Activated CD8-positive, alpha-beta memory T cell treated with anti-CD3 and anti-CD28 coated beads, Interleukin-2, amount 50 U/mL, for 4 hours (primary cell): ENCODE measurements around the gene IL21R.
"Not testable (repeated sequence)": the region's sequence is repeated elsewhere in the genome, so short reads cannot be mapped to it uniquely, and the experiment has no call there.

Experiments
- DNase-seq: peaks from one replicate; pipeline ENCODE4 v3.0.0-alpha.2; 2020

Gene IL21R

GRCh38 chr16:27428026-27428785 is 26.2 kb downstream of the IL21R start:
- DNase-seq = no peak

- no peak for DNase-seq
Observed at GRCh38 chr16:27429330-27429871, 27.4 kb downstream of the IL21R start.

DNA sequence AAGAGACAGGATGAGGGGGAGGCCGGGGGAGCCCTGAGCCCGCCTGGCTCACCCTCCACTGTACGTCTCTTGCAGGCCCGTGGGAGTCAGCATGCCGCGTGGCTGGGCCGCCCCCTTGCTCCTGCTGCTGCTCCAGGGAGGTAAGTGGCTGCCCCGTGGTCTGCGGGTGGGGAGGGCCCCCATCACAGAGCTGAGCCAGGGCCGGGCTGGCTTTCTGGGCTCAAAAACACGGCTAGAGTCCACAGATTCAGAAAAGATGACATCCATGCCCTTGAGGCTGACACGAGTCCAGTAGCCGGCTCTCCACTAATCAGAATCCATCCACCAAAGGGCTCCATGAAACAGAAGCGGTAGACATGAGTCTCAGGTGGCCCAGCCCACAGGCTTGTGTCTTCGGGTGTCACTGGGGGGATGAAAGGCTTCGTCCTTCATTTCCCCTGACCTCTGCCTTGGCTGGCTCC is 28.0 kb downstream of the IL21R start:
- DNase-seq = no peak

DNA sequence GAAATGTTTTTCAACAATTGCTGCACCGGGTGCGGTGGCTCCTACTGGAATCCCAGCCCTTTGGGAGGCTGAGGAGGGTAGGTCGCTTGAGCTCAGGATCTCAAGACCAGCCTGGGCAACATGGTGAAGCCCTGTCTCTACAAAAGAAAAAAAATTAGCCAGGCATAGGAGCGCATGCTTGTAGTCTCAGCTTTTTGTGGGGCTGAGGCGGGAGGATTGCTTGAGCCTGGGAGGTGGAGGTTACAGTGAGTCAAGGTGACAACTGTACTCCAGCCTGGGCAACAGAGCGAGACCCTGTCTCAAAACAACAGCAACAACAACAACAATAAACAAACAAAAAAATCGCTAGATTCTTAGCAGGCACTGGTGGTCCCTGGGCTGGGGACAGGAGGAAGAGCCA is 28.5 kb downstream of the IL21R start:
- DNase-seq = no peak

DNA sequence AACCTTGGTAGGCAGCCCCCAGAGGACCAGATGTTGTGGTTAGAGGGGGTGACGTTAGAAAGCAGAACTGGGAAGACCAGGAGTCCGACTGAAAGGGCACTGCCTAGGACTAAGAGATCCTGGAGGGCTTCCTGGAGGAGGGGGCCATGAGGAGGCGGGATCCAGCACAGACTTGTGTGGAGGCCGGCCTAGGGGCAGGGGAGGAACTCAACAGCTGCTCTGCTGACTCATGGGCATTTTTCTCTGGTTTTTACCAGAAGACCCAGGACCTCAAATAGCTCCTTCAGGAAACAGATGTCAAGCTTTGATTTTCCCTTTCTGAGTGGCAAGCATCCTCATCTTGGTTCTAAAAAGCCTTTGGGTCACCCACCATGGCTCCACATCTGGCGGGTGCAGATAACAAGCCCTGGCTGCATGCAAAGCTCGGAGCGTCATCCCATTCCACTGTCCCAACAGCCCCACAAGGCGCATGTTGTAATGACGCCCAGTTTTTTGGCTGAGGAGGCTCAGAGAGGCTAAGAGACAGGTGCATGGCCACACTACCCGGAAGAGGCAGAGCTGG is 29.0 kb downstream of the IL21R start:
- DNase-seq = no peak

GRCh38 chr16:27431773-27432532 is 30.0 kb downstream of the IL21R start:
- DNase-seq = no peak

DNA sequence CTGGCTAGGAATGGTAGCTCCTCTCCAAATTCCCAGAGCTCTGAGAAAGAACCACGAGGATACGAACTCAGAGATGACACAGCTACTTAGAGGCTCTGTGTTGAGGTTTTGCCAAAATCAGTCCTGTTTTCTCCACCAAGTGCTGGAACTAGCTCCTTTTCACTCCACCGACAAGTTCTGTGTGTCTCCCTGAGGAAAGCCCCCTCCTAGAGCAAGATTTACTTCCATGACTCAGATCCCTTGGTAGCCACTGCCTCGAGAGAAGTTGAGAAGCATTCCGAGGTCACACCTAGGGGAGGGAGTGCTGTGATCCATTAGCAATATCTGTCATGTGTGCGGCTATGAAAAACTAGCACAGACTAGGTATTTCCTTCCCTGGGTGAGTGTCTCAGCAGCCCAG is 30.6 kb downstream of the IL21R start:
- DNase-seq = no peak

DNA sequence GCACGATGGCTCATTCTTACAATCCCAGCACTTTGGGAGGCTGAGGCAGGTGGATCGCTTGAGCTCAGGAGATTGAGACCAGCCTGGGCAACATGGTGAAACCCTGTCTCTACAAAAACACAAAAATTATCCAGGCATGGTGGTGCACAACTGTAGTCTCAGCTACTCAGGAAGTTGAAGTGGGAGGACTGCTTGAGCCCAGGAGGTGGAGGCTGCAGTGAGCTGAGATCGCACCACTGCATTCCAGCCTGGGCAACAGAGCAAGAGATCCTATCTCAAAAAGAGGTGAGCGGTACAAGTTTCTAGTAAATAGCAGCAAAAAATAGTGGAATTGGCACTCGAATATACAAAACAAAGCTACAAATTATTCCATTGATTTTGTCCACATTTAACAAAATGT is 31.2 kb downstream of the IL21R start:
- not testable (repeated sequence) for DNase-seq

DNA sequence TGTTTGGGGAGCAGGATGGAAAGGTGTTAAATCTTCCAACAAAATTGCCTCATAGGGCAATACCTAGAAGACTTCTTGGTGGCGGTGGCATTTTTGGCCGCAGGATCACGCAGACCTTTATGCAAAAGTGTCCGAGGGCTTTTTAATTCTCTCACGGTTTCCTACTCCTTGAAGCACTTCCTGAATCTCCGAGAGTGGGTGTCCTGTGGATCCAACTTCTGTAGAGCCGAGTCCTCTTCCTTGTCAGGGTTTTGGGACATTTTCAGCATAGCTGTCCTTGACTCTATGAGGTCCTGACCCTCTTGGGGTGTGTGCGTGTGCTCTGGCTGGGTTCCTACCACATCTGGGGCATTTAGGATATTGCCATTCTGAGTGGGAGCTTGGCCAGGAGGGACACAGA is 31.7 kb downstream of the IL21R start:
- no peak for DNase-seq

DNA sequence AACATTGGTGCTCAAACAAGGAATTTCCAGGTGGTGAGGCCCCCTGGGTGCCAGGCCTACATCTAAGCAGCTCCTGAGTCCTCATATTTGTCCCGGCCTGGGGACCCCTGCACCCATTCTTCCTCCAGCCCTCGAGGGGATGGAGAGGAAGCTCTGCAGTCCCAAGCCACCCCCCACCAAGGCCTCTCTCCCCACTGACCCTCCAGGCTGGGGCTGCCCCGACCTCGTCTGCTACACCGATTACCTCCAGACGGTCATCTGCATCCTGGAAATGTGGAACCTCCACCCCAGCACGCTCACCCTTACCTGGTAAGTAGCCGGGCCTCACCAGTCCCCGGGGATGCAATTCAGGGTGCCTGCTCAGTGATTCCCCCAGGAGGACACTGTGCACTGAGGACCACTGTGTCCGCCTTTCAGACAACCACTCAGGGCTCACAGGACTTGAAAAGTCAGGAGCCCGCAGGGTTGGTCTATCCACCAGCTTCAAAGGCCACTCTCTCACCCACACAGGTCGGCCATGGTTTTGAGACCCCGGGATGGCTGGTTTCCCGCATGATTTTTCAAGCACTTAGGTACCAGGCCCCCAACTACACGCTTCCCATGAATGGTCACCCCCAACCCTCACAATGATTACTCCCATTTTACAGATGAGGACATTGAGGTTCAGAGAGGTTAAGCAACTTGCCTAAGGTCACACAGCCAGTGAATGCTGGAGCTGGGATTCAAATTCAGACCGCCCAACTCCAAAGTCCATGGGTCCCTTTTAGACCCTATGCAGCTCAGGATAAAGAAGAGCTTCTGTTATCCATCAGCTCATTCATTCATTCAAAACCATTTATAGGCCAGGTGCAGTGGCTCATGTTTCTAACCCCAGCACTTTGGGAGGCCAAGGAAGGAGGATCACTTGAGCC is 32.4 kb downstream of the IL21R start:
- DNase-seq = peak; percentile 15

GRCh38 chr16:27435146-27435545 is 33.2 kb downstream of the IL21R start:
- DNase-seq = peak; percentile 11

DNA sequence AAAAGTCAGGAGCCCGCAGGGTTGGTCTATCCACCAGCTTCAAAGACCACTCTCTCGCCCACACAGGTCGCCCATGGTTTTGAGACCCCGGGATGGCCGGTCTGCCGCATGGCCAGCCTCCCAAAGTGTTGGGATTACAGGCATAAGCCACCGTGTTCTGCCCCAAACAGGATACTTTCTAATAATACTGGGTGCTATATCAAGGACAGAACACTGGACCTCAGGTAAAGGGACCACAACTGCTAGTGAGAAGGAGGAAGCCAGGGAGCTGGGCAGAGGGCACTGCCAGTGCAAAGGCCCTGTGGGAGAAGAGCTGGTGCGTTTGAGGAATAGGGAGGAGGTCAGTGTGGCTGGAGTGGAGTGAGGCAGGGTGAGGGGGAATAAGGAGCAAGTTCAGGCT is 34.1 kb downstream of the IL21R start:
- peak; percentile 11 for DNase-seq

GRCh38 chr16:27436921-27437650 is 35.1 kb downstream of the IL21R start:
- peak; percentile 15 for DNase-seq

GRCh38 chr16:27437946-27438345 is 36.0 kb downstream of the IL21R start:
- DNase-seq = no peak

DNA sequence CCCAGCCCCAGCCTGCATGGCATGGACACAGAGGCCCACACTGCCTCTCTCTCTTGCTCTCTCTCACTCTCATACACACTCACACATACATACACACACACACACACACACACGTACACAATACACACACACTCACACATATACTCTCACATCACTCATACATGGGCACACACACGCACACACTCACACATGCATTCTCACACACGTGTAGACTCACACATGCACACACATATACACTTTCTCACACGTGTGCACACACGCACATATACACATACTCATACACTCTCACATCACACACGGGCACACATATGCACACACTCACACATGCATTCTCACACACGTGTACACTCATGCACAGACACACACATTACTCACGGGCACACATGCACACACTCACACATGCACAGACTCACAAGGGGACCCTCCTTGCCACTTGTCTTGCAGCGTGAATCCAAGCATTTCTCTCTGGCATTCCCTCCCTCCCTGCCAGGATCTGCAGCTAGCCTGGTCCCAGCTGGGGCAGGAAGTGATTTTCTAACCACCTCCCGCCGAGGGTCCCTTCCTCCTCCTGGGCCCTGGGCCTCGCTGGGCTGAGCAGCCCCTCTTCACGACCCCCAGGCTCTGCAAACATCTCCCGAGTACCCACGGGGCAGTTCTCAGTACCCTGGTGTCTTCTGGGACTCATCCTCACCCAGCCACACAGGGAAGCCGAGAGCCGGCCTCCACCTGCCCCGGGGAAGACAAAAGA is 37.5 kb downstream of the IL21R start:
- DNase-seq = peak; percentile 14

GRCh38 chr16:27441276-27441675 is 39.3 kb downstream of the IL21R start:
- DNase-seq = peak; percentile 14

DNA sequence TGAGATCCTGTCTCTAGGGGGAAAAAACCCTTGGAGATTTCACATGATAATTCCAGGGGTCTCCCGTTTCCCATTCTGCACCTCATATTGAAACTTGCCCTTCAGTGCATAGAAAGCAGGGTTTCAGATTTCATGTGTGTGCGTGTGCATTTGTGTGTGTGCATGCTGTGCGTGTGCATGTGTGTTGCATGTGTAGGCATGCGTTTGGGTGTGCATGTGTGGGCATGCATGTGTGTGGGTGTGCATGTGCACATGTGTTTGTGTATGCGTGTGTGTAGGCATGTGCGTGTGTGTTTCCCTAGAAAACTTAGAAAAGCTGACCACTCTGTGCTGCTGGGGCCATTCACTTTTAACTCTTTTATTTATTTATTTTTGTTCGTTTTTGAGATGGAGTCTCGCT is 40.0 kb downstream of the IL21R start:
- peak; percentile 8 for DNase-seq

DNA sequence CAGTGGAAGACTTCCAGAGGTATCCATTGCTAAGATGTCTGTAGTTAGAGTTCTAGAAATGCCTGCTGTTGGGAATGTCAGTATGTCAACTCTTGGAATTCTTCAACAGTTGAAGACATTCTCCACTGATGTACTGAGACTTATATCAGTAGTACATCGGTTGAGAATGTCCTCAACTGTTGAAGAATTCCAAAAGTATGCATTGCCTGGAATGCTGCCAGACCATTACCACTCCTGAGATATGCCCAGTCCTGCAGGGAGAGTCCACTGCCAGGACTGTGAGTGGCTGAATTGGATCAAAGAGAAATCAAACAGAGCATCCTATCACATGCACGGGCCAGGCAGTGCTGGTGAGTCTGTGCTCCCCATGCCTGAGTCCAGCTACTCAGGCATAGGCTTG is 42.0 kb downstream of the IL21R start:
- peak; percentile 11 for DNase-seq

- peak; percentile 13 for DNase-seq
Observed at GRCh38 chr16:27444470-27444869, 42.5 kb downstream of the IL21R start.

DNA sequence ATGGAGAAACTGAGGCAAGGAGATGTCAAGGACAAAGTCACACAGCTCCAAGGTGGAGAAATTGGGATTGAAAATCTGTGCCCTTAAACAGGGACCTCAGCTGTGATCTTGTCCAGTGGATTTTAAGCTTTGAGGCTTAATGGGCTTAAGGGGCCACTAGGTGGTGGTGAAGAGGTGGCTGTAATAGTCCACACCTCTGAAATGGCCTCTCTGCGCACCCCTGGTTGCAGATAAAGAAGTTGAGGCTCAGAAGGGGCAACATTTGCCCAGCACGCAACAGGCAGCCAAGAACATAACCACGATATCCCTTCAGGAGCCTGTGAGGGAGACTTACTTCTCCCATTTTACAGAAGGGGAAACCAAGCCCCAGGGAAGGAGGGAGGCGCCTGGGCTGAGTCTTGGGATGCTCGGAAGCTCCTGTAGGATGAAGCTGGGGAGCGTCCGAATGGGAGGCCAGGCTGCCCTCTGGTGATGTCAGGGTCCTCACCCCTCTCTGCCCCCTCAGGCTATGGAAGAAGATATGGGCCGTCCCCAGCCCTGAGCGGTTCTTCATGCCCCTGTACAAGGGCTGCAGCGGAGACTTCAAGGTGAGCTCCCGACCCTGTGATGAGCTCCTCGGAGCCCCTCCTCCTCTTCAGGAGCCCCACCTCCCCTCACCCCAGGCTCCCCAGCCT is 43.7 kb downstream of the IL21R start:
- DNase-seq = peak; percentile 28
